GM19035 (cell line): ENCODE measurements around the gene SP3.
"Not testable (repeated sequence)": the region's sequence is repeated elsewhere in the genome, so short reads cannot be mapped to it uniquely, and the experiment has no call there.

Experiments used
- ATAC-seq: cut with Tn5 transposase; IDR thresholded peaks from one replicate; pipeline ENCODE4 v1.9.1; 2021; ENCODE audit not compliant: unreplicated experiment

The SP3 gene

DNA sequence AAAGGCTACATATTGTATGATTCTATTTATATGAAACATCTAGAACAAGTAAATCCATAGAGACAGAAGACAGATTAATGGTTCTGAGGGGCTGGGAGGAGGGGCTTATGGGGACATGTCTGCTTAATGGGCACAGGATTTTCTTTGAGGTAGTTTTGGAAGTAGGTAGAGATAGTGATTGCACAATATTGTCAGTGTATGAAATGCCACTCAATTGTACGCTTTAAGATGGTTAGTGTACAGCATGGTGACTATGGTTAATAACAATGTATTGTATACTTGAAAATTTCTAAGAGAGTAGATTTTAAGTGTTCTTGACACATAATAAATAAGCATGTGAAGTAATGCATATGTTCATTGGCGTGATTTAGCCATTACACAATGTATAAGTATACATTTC, 68.4 kb downstream of the SP3 start:
- no peak for ATAC-seq

DNA sequence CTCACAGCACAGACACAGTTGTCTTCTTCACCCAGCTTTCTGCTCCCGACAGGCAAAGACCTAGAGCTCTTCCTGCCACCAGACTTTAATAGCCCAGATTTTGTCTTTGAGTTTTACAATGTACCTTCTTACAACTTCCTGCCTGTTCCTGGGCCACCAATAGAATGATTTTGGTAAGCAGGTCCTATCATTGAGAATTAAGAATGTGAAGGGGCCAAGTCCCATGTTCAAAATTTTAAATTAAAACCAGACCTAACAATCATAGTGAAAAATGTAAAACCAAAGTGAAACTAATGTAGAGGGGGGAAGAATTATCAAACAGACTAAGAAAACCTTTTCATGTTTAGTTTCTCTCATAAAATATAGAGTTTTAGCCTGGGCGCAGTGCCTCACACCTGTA, 72.8 kb downstream of the SP3 start:
- no peak for ATAC-seq

DNA sequence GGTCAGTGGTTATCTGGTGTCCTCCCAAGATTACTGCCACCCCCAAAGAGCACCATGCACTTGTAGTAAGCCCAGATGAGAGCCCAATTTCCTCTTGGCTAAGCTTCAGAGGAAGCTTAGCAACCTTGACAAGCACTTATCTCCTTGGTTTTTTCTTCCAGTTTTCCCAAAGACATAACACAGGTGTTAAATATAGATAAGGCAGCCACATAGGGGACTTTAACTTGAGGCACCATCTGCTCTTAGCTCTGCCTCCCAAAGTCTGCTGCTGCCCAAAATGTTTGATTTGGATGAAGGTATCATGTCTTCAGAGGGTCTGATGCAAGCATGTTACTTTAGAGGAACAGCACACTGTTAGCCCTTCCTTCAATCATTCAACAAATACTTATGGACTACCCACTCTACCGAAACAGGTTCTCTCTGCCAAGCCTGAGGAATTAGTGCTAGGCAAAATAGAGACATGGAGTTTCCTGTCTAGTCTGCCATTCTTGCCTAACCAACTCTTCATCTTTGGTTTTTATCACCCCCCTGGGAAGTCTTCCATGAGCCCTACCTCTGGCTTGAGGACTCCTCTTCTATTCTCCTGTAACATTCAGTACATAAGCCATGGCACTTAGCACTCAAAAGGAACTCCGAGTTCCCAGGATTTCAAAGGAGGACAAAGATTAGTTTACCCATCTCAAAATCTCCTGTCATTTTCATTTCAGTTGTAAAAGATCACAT, 73.7 kb downstream of the SP3 start:
- no peak for ATAC-seq

DNA sequence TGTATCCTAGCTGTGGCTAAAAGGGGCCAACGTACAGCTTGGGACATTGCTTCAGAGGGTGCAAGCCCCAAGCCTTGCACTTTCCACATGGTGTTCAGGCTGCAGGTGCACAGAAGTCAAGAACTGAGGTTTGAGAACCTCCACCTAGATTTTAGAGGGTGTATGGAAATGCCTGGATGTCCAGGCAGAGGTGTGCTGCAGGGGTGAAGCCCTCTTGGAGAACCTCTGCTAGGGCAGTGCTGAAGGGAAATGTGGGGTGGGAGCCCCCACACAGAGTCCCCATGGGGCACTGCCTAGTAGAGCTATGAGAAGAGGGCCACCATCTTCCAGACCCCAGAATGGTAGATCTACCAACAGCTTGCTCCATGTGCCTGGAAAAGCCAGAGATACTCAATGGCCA, 75.7 kb downstream of the SP3 start:
- not testable (repeated sequence) for ATAC-seq

GRCh38 chr2:173886613-173887012, 78.6 kb downstream of the SP3 start:
- no peak for ATAC-seq

DNA sequence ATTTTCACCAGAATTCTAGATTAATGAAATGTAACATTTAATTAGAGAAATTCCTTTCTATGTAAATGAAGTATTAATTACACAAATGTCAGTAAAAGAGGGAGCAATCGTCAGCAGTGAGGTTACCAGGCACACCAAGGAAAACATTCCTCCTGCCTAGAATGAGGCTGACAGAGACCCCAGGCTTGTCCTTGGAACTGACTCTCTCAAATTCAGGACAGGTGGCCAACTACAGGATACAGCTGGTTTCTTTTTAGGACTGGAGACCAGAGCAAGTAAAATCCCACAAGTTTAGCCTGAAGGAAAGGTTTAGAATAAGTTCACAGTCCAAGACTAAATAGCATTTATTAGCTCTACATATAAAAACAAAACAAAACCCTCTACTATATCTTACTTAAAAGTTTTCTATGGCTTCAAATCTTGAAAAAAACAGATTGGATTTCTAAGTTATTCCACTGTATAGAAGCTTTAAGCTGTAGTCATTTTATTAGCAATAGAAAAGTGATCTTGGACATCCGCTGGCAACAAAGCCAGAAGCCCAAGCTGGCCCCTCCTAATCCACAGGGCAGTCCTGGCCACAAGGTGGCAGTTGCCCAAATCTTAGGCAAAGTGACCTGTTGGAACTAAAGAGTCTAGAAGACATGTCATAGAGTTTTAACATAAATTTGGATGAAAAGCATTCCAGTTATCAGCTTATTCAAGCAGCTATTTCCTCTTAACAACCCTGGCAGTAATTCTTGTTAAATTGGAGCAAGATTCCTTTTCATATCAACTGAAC, 81.0 kb downstream of the SP3 start:
- no peak for ATAC-seq

GRCh38 chr2:173881886-173882285, 83.3 kb downstream of the SP3 start:
- no peak for ATAC-seq

- ATAC-seq = no peak
Measured at GRCh38 chr2:173881461-173881860, 83.7 kb downstream of the SP3 start.

DNA sequence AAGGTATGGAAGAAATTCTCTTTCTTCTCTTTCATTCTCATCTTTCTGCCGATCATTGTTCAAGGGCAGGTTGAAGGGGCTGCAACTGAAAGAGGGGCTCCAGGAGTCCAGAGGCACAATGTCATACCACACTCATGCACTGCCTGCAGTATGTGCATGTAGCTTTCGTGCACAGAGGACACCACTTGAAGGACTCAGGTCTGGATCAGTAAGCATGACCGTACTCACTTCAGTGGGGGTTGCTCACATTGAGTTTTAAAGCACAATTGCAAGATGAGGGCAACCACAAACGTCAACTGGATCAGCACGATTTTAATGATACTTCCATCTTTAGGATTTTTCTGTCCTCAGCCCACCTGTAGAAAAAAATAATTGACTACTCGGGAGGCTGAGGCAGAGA, 84.6 kb downstream of the SP3 start:
- ATAC-seq = no peak

- ATAC-seq = no peak
Measured at GRCh38 chr2:173876833-173877413, 88.2 kb downstream of the SP3 start.

DNA sequence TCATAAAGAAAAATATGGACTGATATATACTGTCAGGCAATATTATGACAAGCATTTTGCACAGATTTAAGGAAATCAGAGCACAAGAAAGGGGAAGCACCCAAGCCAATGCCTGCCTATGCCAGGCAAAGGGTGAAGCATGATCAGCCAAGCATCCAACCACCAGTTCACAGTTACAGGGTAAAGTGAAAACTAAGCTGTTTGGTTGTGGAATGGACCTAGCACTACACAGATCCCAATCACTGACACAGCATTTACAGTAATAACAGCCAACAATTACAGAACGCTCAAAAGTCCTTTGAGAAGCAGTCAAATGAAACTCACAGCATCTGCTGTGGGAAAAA, 90.3 kb downstream of the SP3 start:
- peak; percentile 81 for ATAC-seq

GRCh38 chr2:173874003-173874893, 90.9 kb downstream of the SP3 start:
- ATAC-seq = peak; percentile 20

GRCh38 chr2:173872714-173873113, 92.5 kb downstream of the SP3 start:
- no peak for ATAC-seq

DNA sequence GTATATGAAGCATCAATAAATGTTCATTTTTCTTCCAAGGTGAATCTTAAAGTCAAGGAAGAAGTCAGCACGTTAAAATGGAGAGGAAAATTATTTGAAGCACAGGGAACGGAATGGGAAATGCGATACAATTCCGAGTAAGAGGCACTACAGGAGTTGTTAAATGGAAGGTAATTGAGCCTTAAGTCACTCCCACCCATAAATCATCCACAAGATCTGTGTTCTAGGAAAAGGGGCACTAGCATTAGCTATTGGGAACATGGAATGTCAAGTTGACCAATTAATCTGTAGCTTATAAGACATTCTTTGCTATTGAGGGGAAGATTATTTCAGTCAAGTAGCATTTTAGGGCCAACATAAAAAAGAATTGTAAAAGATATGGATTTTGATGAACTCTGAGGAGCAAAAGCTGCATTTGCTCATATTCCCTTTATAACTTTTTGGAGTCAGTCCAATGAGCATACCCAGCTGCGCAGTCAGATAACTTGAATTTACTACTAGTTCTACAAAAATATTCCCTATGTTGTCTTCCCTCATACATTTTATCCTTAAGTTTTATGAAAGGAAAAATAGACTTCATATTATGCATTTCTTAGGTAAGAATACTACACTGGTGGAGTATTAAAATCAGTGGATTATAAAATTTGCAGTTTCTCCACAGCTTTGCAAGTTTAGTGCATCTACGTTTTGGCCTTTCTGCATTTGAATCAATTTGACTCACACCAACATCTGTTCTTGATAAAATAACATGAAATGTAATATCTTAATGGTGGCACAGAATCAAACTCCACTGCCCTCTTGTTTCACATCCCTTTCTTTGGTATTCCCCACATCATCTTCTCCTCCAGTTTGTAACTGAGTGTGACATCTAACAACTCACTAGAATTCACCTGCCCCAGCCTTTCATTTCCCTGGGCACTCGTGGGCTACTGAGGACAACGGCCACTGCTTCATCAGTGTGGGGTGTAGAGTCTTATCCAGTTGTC, 95.6 kb downstream of the SP3 start:
- no peak for ATAC-seq

GRCh38 chr2:173868406-173868805, 96.8 kb downstream of the SP3 start:
- no peak for ATAC-seq

DNA sequence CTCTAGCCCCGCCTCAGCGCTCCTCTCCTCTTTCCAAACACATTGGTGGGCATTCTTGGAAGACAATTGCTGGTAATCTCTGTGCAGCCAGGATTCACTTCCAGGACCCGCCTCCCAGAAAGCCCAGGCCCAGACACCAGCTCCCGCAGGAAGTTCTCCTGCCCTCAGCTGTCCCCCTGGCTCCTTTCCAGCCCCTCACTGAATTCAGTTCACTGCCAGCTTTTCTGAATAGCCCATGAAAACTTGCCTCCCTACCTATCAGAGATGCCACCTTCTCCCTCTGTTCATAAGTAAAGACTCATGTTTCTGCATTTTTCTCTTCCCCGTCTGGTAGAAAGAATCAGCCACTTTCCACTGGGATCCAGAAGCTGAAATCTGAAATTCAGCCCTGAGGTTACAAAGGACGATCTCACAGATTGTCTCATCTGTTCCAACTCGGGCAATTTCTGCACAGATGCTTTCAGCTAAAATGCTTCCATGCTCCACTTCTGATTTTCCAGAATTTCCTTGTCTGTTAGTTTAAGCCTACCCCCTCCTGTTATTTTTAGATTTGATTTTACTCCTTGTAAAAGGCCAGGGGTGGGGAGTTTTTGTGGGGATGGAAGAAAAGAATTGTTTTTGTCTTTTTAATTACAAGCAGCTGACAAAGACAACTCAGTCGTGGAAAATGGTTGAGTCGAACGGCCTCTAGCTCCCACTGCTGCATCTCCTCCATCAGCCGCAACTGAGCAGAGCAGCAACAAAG, 98.1 kb downstream of the SP3 start:
- ATAC-seq = no peak

- no peak for ATAC-seq
Measured at GRCh38 chr2:173865971-173866873, 99.0 kb downstream of the SP3 start.

- ATAC-seq = no peak
Measured at GRCh38 chr2:173862612-173863217, 102.5 kb downstream of the SP3 start.
